Measurements from ENCODE around the gene MORN1. TPM values are rescaled to one million over a fixed set of nuclear protein-coding genes. Genes with fewer than 3 reads are reported as not detected.

The MORN1 gene
- total and polyA plus RNA-seq, 3 donors from 2014 or later, result 30.4 to 34.5 (median 30.9) TPM

- peaks cover 49% of the 10 kb centered on the region for H3K4me1 ChIP-seq
- intact Hi-C loops (cut with DNase I; ENCODE audit: low total_unique reads), result no loop called here
- no peaks in the 10 kb centered on the region for H3K27me3 ChIP-seq
- no peaks in the 10 kb centered on the region for H3K9me3 ChIP-seq
- H3K36me3 ChIP-seq (ENCODE audit: low read depth, missing control alignments), result no peaks in the 10 kb centered on the region
- peak overlapping the region; percentile 14 to 59 for H3K27ac ChIP-seq
- 74 to 86% methylated on average over 10 to 25 of the region's 25 CpGs for WGBS, 2 donors
- DNase-seq, result no peak
- H3K4me3 ChIP-seq, result no peak overlapping the region
- TF ChIP-seq CTCF (IDR thresholded peaks at IDR 0.05) (no peak), POLR2A (IDR thresholded peaks at IDR 0.05) (no peak)
These were observed 113.4 kb downstream of the MORN1 start for GRCh38 chr1:2277741-2278488.

GRCh38 chr1:2276803-2277580 is 114.4 kb downstream of the MORN1 start:
- Histone ChIP-seq H3K27ac (no peak overlapping the region), H3K27me3 (no peaks in the 10 kb centered on the region), H3K4me3 (no peak overlapping the region), H3K9me3 (no peaks in the 10 kb centered on the region), H3K36me3 (ENCODE audit: low read depth, missing control alignments) (no peaks in the 10 kb centered on the region), H3K4me1 (peaks cover 59% of the 10 kb centered on the region)
- DNase-seq, result no peak
- TF ChIP-seq POLR2A (IDR thresholded peaks at IDR 0.05), result no peak
- no peak for TF ChIP-seq CTCF (IDR thresholded peaks at IDR 0.05)
- intact Hi-C loops (cut with DNase I; ENCODE audit: low total_unique reads), result no loop called here
- 74 to 75% methylated on average over 12 of the region's 12 CpGs for WGBS, 2 donors

- TF ChIP-seq POLR2A (IDR thresholded peaks at IDR 0.05), result no peak
- TF ChIP-seq CTCF (IDR thresholded peaks at IDR 0.05), result no peak
- intact Hi-C loops (cut with DNase I; ENCODE audit: low total_unique reads), result no loop called here
- Histone ChIP-seq H3K9me3 (no peaks in the 10 kb centered on the region), H3K4me3 (no peak overlapping the region), H3K27ac (peak overlapping the region; percentile 25 to 59), H3K36me3 (ENCODE audit: low read depth, missing control alignments) (no peaks in the 10 kb centered on the region), H3K27me3 (no peaks in the 10 kb centered on the region), H3K4me1 (peaks cover 66% of the 10 kb centered on the region)
- DNase-seq, result no peak
- WGBS, 2 donors, result 51 to 53% methylated on average over 10 to 14 of the region's 14 CpGs
These were observed 115.4 kb downstream of the MORN1 start for GRCh38 chr1:2275796-2276536.

- no peak for DNase-seq
- no peaks in the 10 kb centered on the region for H3K27me3 ChIP-seq
- intact Hi-C loops (cut with DNase I; ENCODE audit: low total_unique reads), result no loop called here
- H3K9me3 ChIP-seq, result no peaks in the 10 kb centered on the region
- WGBS, 2 donors, result 54 to 65% methylated on average over 16 to 21 of the region's 21 CpGs
- H3K4me3 ChIP-seq, result no peak overlapping the region
- no peaks in the 10 kb centered on the region for H3K36me3 ChIP-seq (ENCODE audit: low read depth, missing control alignments)
- TF ChIP-seq CTCF (IDR thresholded peaks at IDR 0.05), result no peak
- TF ChIP-seq POLR2A (IDR thresholded peaks at IDR 0.05), result no peak
- peak overlapping the region; percentile 25 to 59 for H3K27ac ChIP-seq
- peaks cover 76% of the 10 kb centered on the region for H3K4me1 ChIP-seq
These were observed 116.4 kb downstream of the MORN1 start for GRCh38 chr1:2274929-2275475.

All from testis (tissue), 3 donors.